WTC11 (cell line): ENCODE results near the gene RARS2. TPM values are rescaled to one million over a fixed set of nuclear protein-coding genes. Genes with fewer than 3 reads are reported as not detected.

Experiments used
- ATAC-seq: fragments of 200-7000 bp; cut with Tn5 transposase; 2 replicates; pipeline ENCODE4 v1.10.0; 2021; ENCODE audit warnings: mild to moderate bottlenecking, moderate library complexity
- CTCF ChIA-PET: fragments of 300-600 bp; sonication (Branson Sonifier 250); formaldehyde crosslinking; loops from one replicate; lab custom pipeline; 2021; ENCODE audit warnings: antibody characterized with exemption; lab: Charles Lee
- POLR2A ChIA-PET: fragments of 350-600 bp; sonication (Branson Sonifier 250); formaldehyde crosslinking; loops from one replicate; lab custom pipeline; 2021; ENCODE audit warnings: antibody characterized with exemption; lab: Charles Lee
- DNase-seq: peaks from one replicate; pipeline ENCODE4 v3.0.0; 2021; ENCODE audit warnings: low spot score
- H3K27ac Mint-ChIP-seq: 2 replicates; pipeline ENCODE4 v1.8.0; 2021; ENCODE audit warnings: mixed read lengths
- H3K27me3 Mint-ChIP-seq: 2 replicates; pipeline ENCODE4 v1.8.0; 2021; ENCODE audit warnings: low read depth, mild to moderate bottlenecking, moderate library complexity, mixed read lengths
- H3K36me3 Mint-ChIP-seq: 2 replicates; pipeline ENCODE4 v1.8.0; 2021; ENCODE audit warnings: mixed read lengths
- H3K4me1 Mint-ChIP-seq: 2 replicates; pipeline ENCODE4 v1.8.0; 2022; ENCODE audit warnings: mixed read lengths
- H3K4me3 Mint-ChIP-seq: 2 replicates; pipeline ENCODE4 v1.8.0; 2021; ENCODE audit warnings: mild to moderate bottlenecking, moderate library complexity, mixed read lengths
- H3K9me3 Mint-ChIP-seq: 2 replicates; pipeline ENCODE4 v1.8.0; 2021; ENCODE audit warnings: mixed read lengths
- ATF1 ChIP-seq: sonication (generic); formaldehyde crosslinking; IDR thresholded peaks from 2 replicates; pipeline ENCODE4 v1.8.1; 2023; ENCODE audit warnings: mild to moderate bottlenecking, moderate library complexity, missing genetic modification reagents
- ESRRA ChIP-seq: sonication (generic); formaldehyde crosslinking; IDR thresholded peaks from 2 replicates; pipeline ENCODE4 v1.8.1; 2022; ENCODE audit warnings: mild to moderate bottlenecking, missing genetic modification reagents, borderline replicate concordance
- FOXJ3 ChIP-seq: sonication (generic); formaldehyde crosslinking; IDR thresholded peaks from 2 replicates; pipeline ENCODE4 v1.9.0; 2021; ENCODE audit warnings: missing genetic modification reagents, mild to moderate bottlenecking, borderline replicate concordance
- FOXP1 ChIP-seq: sonication (generic); formaldehyde crosslinking; IDR thresholded peaks from 2 replicates; pipeline ENCODE4 v1.8.0; 2022; ENCODE audit warnings: missing genetic modification reagents, mild to moderate bottlenecking, moderate library complexity, borderline replicate concordance
- GRHL2 ChIP-seq: fragments of 250-450 bp; sonication (Bioruptor Pico); IDR thresholded peaks from 2 replicates; pipeline ENCODE4 v1.8.0; 2022; ENCODE audit warnings: mild to moderate bottlenecking, moderate library complexity; ENCODE audit not compliant: insufficient replicate concordance, severe bottlenecking
- GTF2I ChIP-seq: fragments of 250-450 bp; sonication (Bioruptor Pico); conservative IDR thresholded peaks from 2 replicates; pipeline ENCODE4 v1.4.0; 2021; ENCODE audit warnings: mild to moderate bottlenecking
- JAZF1 ChIP-seq: fragments of 250-450 bp; sonication (Bioruptor Pico); IDR thresholded peaks from 2 replicates; pipeline ENCODE4 v1.9.0; 2021; ENCODE audit warnings: moderate library complexity, mild to moderate bottlenecking, inconsistent platforms
- JUN ChIP-seq: sonication (generic); formaldehyde crosslinking; IDR thresholded peaks from 2 replicates; pipeline ENCODE4 v1.8.0; 2023; ENCODE audit warnings: mild to moderate bottlenecking, missing genetic modification reagents
- NR1H2 ChIP-seq: sonication (generic); formaldehyde crosslinking; IDR thresholded peaks from 2 replicates; pipeline ENCODE4 v1.9.0; 2021; ENCODE audit warnings: mild to moderate bottlenecking, moderate library complexity, missing genetic modification reagents
- PRRX2 ChIP-seq: fragments of 250-450 bp; sonication (Bioruptor Pico); IDR thresholded peaks from 2 replicates; pipeline ENCODE4 v1.8.0; 2021; ENCODE audit warnings: mild to moderate bottlenecking
- SP1 ChIP-seq: sonication (generic); formaldehyde crosslinking; conservative IDR thresholded peaks from 2 replicates; pipeline ENCODE4 v1.8.1; 2022; ENCODE audit warnings: missing genetic modification reagents
- TEAD1 ChIP-seq: sonication (generic); formaldehyde crosslinking; IDR thresholded peaks from 2 replicates; pipeline ENCODE4 v1.8.0; 2022; ENCODE audit warnings: mild to moderate bottlenecking, missing genetic modification reagents
- TEAD4 ChIP-seq: sonication (generic); formaldehyde crosslinking; IDR thresholded peaks from 2 replicates; pipeline ENCODE4 v1.8.0; 2022; ENCODE audit warnings: mild to moderate bottlenecking, missing genetic modification reagents
- ZBTB21 ChIP-seq: sonication (generic); formaldehyde crosslinking; IDR thresholded peaks from 2 replicates; pipeline ENCODE4 v1.8.1; 2023; ENCODE audit warnings: mild to moderate bottlenecking, missing genetic modification reagents, borderline replicate concordance
- ZNF317 ChIP-seq: sonication (generic); formaldehyde crosslinking; IDR thresholded peaks from 2 replicates; pipeline ENCODE4 v1.8.1; 2023; ENCODE audit warnings: low read depth, mild to moderate bottlenecking, moderate library complexity, missing genetic modification reagents, borderline replicate concordance
- ZNF396 ChIP-seq: fragments of 250-450 bp; sonication (Bioruptor Pico); IDR thresholded peaks from 2 replicates; pipeline ENCODE4 v1.8.0; 2021; ENCODE audit warnings: mild to moderate bottlenecking, moderate library complexity, borderline replicate concordance
- ZNF423 ChIP-seq: fragments of 250-450 bp; sonication (Bioruptor Pico); IDR thresholded peaks from 2 replicates; pipeline ENCODE4 v2.1.2; 2022; ENCODE audit warnings: mild to moderate bottlenecking, moderate library complexity
- ZNF671 ChIP-seq: fragments of 250-450 bp; sonication (Bioruptor Pico); IDR thresholded peaks from 2 replicates; pipeline ENCODE4 v1.8.0; 2021; ENCODE audit warnings: mild to moderate bottlenecking
- total RNA-seq: library from RNA; stranded (reverse); gene quantifications from 3 replicates; pipeline ENCODE4 v1.2.3, GENCODE V29; 2021
- TF ChIP-seq, protein P1 (sequence below): fragments of 250-450 bp; sonication (Bioruptor Pico); IDR thresholded peaks from 2 replicates; pipeline ENCODE4 v1.9.0; 2021; ENCODE audit warnings: mild to moderate bottlenecking
- TF ChIP-seq, protein P2 (sequence below): sonication (generic); formaldehyde crosslinking; IDR thresholded peaks from 2 replicates; pipeline ENCODE4 v1.8.0; 2022; ENCODE audit warnings: mild to moderate bottlenecking, missing genetic modification reagents
- TF ChIP-seq, protein P3 (sequence below): sonication (generic); formaldehyde crosslinking; IDR thresholded peaks from 2 replicates; pipeline ENCODE4 v1.8.1; 2023; ENCODE audit warnings: mild to moderate bottlenecking, missing genetic modification reagents, moderate library complexity
- TF ChIP-seq, protein P4 (sequence below): sonication (generic); formaldehyde crosslinking; IDR thresholded peaks from 2 replicates; pipeline ENCODE4 v1.8.1; 2022; ENCODE audit warnings: low read depth, mild to moderate bottlenecking, moderate library complexity, missing genetic modification reagents, borderline replicate concordance
- TF ChIP-seq, protein P5 (sequence below): fragments of 250-450 bp; sonication (Bioruptor Pico); IDR thresholded peaks from 2 replicates; pipeline ENCODE4 v2.1.2; 2022; ENCODE audit warnings: mild to moderate bottlenecking, moderate library complexity
- TF ChIP-seq, protein P6 (sequence below): fragments of 250-450 bp; sonication (Bioruptor Pico); IDR thresholded peaks from 2 replicates; pipeline ENCODE4 v1.9.0; 2021; ENCODE audit warnings: mild to moderate bottlenecking
- TF ChIP-seq, protein P7 (sequence below): sonication (generic); formaldehyde crosslinking; IDR thresholded peaks from 2 replicates; pipeline ENCODE4 v1.8.1; 2023; ENCODE audit warnings: mild to moderate bottlenecking, missing genetic modification reagents, borderline replicate concordance

RARS2 gene
- total RNA-seq, 1 experiment from 2014 or later, result 32.9 TPM

DNA sequence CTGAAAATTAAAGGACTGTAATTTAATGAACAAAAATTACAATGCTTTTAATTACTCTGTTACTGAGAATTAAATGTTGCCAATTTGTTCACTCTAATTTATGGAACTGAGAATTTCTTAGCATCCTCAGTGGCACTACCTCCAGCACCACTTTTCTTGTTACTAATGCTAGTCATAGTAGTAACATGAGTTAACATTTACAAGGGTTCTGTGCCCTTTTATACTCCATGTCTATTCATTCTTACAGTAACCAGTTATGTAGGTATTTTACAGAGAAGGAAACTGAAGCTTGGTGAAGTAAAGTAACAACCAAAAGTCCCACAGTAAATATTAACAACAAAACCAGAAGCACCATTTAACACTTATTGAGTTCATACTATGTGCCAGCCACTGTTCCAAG is 34.3 kb downstream of the RARS2 start (continued):
- TF ChIP-seq ZNF671 (no peak), TEAD4 (CRISPR knock-in tag) (no peak), GRHL2 (CRISPR knock-in tag) (no peak), ESRRA (CRISPR knock-in tag) (no peak), FOXP1 (CRISPR knock-in tag) (no peak), GTF2I (no peak)
- TF ChIP-seq, protein P1, sequence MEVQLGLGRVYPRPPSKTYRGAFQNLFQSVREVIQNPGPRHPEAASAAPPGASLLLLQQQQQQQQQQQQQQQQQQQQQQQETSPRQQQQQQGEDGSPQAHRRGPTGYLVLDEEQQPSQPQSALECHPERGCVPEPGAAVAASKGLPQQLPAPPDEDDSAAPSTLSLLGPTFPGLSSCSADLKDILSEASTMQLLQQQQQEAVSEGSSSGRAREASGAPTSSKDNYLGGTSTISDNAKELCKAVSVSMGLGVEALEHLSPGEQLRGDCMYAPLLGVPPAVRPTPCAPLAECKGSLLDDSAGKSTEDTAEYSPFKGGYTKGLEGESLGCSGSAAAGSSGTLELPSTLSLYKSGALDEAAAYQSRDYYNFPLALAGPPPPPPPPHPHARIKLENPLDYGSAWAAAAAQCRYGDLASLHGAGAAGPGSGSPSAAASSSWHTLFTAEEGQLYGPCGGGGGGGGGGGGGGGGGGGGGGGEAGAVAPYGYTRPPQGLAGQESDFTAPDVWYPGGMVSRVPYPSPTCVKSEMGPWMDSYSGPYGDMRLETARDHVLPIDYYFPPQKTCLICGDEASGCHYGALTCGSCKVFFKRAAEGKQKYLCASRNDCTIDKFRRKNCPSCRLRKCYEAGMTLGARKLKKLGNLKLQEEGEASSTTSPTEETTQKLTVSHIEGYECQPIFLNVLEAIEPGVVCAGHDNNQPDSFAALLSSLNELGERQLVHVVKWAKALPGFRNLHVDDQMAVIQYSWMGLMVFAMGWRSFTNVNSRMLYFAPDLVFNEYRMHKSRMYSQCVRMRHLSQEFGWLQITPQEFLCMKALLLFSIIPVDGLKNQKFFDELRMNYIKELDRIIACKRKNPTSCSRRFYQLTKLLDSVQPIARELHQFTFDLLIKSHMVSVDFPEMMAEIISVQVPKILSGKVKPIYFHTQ (CRISPR knock-in tag), result no peak
- TF ChIP-seq, protein P2, sequence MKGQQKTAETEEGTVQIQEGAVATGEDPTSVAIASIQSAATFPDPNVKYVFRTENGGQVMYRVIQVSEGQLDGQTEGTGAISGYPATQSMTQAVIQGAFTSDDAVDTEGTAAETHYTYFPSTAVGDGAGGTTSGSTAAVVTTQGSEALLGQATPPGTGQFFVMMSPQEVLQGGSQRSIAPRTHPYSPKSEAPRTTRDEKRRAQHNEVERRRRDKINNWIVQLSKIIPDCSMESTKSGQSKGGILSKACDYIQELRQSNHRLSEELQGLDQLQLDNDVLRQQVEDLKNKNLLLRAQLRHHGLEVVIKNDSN (CRISPR knock-in tag), result no peak
- TF ChIP-seq, protein P3, sequence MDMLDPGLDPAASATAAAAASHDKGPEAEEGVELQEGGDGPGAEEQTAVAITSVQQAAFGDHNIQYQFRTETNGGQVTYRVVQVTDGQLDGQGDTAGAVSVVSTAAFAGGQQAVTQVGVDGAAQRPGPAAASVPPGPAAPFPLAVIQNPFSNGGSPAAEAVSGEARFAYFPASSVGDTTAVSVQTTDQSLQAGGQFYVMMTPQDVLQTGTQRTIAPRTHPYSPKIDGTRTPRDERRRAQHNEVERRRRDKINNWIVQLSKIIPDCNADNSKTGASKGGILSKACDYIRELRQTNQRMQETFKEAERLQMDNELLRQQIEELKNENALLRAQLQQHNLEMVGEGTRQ (CRISPR knock-in tag), result no peak
- TF ChIP-seq, protein P4, sequence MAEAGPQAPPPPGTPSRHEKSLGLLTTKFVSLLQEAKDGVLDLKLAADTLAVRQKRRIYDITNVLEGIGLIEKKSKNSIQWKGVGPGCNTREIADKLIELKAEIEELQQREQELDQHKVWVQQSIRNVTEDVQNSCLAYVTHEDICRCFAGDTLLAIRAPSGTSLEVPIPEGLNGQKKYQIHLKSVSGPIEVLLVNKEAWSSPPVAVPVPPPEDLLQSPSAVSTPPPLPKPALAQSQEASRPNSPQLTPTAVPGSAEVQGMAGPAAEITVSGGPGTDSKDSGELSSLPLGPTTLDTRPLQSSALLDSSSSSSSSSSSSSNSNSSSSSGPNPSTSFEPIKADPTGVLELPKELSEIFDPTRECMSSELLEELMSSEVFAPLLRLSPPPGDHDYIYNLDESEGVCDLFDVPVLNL, result no peak
- TF ChIP-seq, protein P5, sequence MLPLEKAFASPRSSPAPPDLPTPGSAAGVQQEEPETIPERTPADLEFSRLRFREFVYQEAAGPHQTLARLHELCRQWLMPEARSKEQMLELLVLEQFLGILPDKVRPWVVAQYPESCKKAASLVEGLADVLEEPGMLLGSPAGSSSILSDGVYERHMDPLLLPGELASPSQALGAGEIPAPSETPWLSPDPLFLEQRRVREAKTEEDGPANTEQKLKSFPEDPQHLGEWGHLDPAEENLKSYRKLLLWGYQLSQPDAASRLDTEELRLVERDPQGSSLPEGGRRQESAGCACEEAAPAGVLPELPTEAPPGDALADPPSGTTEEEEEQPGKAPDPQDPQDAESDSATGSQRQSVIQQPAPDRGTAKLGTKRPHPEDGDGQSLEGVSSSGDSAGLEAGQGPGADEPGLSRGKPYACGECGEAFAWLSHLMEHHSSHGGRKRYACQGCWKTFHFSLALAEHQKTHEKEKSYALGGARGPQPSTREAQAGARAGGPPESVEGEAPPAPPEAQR (CRISPR knock-in tag), result no peak

DNA sequence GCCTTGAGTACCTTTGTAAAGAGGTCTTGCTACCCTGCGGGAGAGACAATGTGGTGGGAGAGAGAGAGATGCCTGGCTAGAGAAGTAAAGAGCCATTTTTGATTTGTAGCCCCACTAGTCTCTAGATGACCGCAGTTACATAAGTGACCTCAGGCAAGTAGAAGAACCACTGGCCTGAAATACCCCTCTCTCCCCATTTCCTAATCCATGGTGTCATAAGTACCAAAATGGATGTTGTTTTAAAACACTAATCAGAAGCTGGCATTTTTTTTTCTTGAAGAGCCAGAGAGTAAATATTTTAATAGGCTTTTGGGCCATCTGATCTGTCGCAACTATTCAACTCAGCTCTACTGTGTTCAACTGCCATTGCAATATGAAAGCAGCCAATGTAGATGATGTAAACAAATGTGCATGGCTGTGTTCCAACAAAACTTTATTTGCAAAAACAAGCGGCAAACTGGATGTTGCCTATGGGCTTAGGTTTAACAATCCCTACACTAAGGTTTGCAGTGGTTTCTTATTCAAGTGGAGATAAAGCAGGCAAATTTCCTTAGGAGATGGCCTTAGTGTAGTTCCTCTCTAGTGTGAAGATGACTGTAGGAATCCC is 36.5 kb downstream of the RARS2 start:
- ChIA-PET POLR2A (no interaction called here), CTCF (no interaction called here)
- Mint-ChIP-seq H3K9me3 (no peaks in the 10 kb centered on the region), H3K27me3 (no peaks in the 10 kb centered on the region), H3K4me3 (no peak overlapping the region), H3K36me3 (peaks cover 48% of the 10 kb centered on the region), H3K27ac (peak overlapping the region; percentile 58; the same call in 1 of the 2 replicates), H3K4me1 (no peaks in the 10 kb centered on the region)
- ATAC-seq (no peak), DNase-seq (no peak)
- TF ChIP-seq FOXJ3 (CRISPR knock-in tag), result no peak
- no peak for TF ChIP-seq ZBTB21
- TF ChIP-seq PRRX2, result no peak
- TF ChIP-seq ZNF423 (CRISPR knock-in tag), result no peak
- TF ChIP-seq TEAD1 (CRISPR knock-in tag), result no peak
- no peak for TF ChIP-seq ATF1
- TF ChIP-seq ZNF317 (CRISPR knock-in tag), result no peak
- TF ChIP-seq JAZF1 (CRISPR knock-in tag), result no peak
- TF ChIP-seq SP1 (CRISPR knock-in tag), result no peak
- TF ChIP-seq GTF2I, result no peak
- no peak for TF ChIP-seq ZNF396 (CRISPR knock-in tag)
- no peak for TF ChIP-seq NR1H2 (CRISPR knock-in tag)
- TF ChIP-seq, protein P6, sequence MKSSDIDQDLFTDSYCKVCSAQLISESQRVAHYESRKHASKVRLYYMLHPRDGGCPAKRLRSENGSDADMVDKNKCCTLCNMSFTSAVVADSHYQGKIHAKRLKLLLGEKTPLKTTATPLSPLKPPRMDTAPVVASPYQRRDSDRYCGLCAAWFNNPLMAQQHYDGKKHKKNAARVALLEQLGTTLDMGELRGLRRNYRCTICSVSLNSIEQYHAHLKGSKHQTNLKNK (CRISPR knock-in tag), result no peak
- TF ChIP-seq, protein P7, sequence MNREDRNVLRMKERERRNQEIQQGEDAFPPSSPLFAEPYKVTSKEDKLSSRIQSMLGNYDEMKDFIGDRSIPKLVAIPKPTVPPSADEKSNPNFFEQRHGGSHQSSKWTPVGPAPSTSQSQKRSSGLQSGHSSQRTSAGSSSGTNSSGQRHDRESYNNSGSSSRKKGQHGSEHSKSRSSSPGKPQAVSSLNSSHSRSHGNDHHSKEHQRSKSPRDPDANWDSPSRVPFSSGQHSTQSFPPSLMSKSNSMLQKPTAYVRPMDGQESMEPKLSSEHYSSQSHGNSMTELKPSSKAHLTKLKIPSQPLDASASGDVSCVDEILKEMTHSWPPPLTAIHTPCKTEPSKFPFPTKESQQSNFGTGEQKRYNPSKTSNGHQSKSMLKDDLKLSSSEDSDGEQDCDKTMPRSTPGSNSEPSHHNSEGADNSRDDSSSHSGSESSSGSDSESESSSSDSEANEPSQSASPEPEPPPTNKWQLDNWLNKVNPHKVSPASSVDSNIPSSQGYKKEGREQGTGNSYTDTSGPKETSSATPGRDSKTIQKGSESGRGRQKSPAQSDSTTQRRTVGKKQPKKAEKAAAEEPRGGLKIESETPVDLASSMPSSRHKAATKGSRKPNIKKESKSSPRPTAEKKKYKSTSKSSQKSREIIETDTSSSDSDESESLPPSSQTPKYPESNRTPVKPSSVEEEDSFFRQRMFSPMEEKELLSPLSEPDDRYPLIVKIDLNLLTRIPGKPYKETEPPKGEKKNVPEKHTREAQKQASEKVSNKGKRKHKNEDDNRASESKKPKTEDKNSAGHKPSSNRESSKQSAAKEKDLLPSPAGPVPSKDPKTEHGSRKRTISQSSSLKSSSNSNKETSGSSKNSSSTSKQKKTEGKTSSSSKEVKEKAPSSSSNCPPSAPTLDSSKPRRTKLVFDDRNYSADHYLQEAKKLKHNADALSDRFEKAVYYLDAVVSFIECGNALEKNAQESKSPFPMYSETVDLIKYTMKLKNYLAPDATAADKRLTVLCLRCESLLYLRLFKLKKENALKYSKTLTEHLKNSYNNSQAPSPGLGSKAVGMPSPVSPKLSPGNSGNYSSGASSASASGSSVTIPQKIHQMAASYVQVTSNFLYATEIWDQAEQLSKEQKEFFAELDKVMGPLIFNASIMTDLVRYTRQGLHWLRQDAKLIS (CRISPR knock-in tag), result no peak
- no peak for TF ChIP-seq JUN (CRISPR knock-in tag)
- no peak for TF ChIP-seq ESRRA (CRISPR knock-in tag)
